Activated T-helper 9 cell treated with anti-CD3 and anti-CD28 coated beads, Interleukin-2, amount 50 U/mL, for 16 hours (primary cell): ENCODE measurements around the gene TBC1D1.

Source experiments
- DNase-seq: peaks from one replicate; pipeline ENCODE4 v3.0.0-alpha.2; 2020; ENCODE audit warnings: low read depth

The TBC1D1 gene

DNA sequence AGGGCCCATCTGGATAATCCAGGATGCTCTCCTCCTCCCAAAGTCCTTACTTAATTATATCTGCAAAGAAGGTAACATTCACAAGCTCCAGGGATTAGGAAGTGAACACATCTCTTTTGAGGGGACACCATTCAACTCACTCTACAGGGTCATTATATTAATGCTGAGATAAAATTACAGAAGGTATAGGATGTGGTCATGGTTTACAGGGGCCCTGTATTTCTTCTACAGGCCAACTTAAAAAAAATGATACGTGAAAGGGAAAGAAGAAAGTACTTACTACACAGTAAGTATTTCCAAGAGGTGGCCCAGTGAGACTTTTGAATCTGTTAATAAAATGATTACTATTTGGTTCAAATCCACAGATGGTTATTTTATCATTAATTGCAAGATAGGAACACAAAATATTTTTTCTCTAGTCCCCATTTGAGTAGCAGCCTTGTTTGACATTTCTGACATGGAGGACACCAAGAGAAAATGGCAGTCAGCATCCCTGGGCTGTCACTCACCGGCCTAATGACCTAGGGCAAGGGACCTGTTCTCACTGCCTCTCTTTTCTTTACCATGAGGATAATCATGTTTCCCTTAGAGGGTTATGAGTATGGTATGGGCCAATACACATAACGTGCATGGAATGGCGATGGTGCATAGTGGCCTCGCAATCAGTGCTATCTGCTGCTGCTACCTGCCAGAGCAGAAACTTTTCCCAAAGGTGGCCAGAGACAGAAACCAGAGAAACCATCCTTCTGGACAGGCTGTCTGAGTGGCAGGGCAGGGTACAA lies 209.8 kb downstream of the TBC1D1 start:
- no peak for DNase-seq

DNA sequence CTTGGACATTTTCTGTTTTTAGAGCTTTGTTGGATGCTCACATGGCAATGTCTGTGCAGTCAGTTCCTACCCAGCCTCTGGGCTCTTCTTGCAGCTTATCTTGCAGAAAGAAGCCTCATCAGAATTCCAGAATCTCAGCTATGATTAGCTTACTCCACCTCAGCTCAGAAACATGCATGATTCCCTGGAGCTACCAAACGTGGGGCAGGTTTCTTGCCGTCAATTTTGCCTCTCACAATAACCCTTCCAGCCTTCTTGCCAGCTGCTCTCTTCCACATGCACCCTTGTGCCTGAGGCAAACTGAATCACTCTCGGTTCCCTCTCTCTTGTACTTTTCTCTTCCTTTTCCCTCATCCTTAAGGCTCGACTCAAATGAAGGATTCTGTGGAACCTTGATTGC lies 210.7 kb downstream of the TBC1D1 start:
- DNase-seq, result no peak

DNA sequence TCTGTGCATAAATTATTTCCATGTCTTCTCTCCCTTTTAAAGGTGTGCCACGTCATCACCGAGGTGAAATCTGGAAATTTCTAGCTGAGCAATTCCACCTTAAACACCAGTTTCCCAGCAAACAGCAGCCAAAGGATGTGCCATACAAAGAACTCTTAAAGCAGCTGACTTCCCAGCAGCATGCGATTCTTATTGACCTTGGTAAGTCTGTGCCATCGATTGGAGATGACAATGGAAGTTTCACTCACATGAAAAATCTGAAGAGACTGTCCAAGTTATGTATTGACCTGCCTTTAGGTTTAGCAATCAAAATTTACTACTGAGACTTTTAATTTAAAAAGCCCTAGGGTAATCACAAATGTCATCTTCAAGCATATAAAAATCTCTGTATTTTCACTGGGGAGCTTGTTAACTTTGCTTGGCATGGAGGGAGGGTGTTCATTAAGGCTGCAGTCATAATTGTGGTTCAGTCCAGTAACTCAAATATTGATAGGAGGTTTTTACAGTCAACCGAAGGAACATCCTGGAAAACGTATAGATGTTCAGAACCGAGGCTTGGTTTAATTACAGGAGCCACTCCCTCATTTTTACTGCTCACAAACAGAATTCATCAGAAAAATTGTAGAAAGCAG lies 212.2 kb downstream of the TBC1D1 start:
- DNase-seq, result no peak

DNA sequence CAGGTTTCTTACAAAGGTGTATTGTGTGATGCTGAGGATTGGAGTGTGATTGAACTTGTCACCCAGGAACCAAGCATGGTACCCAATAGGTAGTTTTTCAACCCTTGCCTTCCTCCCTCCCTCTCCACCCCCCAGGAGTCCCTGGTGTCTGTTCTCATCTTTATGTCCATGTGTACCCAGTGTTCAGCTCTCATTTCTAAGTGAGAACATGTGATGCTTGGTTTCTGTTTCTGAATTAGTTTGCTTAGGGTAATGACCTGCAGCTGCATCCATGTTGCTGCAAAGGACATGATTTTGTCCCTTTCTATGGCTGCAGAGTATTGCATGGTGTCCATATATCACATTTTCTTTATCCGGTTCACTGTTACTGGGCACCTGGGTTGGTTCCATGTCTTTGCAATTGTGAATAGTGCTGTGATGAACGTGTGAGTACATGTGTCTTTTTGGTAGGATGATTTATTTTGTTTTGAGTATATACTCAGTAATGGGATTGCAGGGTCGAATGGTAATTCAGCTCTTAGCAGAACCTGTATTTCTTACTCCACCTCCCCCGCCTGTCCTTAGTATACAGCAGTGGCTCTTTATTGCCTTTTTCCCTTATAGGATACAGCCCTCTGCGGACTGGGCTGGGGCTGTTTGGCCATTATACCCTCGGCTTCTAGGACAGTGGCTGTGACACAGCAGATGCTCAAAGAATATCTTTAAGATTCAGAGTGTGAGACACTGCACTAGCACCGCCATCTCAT lies 214.8 kb downstream of the TBC1D1 start:
- no peak for DNase-seq

DNA sequence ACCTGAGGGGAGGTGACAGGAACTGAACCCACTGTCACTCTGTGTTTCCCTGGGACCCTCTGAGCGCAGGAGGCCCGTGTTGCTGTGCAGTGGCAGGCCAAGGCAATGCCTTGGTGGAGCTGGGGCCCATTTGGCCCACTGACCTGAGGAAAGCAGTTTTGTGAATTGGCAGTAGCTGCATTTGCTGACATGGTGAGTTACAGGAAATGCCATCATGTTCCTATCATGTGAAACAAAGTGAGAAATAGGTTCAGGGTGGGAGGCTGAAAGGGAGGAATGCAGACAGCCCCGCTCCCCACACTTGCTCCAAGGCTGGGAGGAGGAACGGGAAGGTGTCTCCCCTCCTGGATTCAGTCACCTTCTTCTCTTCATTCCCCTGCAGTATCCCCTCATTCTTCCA lies 215.4 kb downstream of the TBC1D1 start:
- no peak for DNase-seq

DNA sequence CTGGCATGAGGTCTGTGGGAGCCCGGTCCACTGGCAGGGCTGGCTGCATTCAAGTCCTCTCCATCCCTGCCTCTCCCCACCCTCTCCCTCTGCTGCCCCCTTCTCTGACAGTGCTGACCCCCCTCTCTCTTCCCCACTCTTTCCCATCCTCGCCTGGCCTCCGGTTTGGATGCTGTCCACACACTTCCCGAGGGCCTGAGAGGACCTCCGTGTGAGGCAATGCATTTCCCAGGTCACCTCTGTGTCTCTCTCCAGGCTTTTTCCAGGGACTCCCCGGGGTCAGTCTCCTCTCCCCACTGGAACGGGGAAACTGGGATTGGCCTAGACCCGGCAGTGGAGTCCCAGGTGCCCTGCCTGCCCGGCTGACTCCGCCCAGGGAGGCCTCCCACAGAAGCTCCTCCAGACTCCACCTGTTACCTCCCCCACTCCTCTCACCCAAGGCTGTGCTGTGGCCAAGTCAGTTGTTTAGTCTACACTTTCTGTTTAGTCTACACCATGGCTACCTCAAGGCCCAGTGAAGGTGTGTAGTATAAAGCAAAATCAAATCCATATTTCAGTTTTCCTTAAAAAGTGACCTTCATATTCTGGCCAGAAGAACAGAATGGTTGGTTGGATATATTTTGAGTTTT lies 216.1 kb downstream of the TBC1D1 start:
- no peak for DNase-seq

DNA sequence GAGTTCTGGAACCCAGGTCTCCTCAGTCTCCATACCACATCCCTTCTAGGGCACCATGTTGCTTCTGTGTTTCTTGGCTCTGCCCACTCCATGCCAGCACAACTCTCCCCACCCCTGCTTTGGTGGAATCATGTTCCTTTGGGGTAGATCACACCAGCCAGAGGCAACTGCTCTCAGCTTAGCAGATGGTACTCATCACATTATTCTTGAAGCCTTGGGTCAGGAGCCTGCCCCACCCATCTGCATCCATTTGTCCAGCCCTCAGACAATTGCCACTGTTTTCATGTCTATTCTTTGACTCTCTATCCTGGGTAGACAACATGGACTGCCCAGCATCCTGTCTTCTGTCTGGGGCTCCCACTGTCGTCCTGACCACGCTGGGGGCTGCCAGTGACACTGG lies 216.9 kb downstream of the TBC1D1 start:
- DNase-seq, result no peak

DNA sequence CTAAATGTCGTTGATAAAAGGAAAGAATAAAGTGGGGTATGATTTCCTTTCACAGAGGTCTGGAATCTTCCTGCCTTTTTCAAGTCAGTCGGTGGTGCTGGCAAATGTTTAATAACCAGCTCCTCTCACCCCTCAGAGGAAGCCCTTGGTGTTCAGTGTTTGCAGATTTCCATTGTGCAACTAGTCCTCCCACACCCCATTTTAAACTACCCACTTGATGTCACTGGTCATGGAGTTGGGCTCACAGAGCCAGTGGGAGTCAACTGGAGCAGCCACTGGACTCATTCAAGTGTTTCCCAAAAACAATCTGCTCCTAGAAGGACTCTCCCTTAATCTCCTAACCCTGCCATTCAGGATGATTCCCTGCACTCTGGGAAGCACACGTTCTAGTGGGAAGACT lies 218.5 kb downstream of the TBC1D1 start:
- DNase-seq, result no peak

DNA sequence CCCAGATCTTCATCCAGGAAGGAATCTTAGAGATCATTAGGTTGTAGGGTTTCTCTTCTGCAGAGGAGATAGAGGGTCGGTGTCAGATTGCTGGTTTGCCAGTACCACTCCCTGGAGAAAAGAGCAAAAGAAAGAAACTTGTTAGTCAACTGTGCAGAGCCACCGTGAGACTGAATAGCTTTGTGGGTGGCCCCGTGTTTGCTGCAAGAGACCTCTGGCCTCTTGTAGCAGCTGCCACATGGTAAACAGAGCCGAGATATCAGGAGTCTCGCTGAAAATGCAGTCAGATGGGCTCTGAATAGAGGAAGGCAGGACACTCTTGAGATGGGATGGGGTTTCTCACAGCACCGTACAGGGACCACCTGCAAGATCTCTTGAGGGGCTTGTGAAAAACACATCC lies 219.0 kb downstream of the TBC1D1 start:
- DNase-seq, result no peak

DNA sequence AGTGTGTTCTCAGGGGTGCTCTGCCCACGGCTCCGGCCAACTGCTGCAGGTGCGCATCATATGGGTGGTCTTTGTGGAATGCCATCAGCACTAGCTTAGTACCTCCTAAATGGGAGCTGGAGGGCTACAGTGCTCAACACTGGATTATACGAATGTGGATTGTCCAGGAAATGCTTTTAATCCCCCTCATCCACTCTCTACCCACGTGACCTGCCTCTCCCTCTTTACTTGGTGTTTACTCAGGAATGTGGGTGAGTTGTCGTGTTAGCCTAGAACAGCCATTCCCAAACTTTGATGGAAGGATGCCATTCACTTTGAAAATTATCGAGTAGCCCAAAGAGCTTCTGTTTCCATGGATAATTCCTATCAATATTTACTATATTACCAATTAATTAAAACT lies 220.1 kb downstream of the TBC1D1 start:
- DNase-seq, result no peak

DNA sequence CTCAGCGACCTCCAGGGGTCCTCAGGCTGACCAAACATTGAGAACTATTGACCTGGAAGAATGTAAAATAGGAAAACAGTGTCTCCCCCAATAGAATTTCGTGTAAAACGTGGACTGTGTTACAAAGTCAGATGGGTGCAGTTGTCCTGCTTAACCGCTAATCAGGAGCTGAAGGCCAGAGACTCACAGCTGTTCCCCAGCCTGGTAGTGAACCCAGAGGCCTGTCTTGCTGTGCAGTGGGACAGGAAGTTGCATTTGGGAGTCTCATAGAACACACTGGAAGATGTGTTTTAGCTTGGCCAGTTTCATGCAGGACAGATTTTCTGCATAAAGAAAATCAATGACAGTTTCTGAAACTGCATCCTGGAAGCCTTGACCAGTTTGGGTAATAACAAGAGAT lies 220.8 kb downstream of the TBC1D1 start:
- DNase-seq, result no peak

DNA sequence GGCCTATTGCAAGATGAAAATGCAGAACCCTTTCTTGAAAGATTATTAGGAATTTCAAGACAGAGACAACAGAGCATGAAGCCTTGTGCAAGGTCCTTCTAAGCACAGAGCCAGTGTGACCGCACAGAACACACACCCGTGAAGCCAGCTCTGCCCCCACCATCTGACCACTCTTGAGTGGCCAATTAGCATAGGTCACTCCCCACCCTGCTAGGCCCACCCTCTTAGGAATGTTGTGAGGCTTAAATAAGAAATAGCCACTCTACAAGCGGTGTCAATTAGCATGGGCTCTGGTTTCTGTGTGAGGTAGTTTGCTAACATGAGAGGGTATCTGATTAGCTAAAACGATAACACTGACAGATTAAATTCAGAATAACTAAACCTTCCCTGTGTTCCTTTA lies 222.2 kb downstream of the TBC1D1 start:
- no peak for DNase-seq

DNA sequence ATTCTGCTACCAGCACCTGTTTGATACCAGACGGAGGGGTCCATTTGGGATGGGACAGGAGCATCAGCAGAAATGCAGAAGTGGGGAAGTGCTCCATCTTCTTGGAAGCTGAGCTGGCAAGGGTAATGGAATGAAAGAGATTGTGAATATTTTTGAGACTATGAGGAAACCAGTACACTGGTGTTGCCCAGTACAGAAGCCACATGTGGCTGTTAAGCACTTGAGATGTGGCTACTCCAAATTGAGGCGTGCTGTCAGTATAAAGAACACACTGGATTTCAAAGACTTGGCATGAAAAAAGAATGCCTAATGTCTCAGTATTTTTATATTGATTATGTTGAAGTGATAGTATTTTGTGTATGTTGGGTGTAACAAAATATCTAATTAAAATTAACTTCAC lies 222.7 kb downstream of the TBC1D1 start:
- DNase-seq, result no peak

DNA sequence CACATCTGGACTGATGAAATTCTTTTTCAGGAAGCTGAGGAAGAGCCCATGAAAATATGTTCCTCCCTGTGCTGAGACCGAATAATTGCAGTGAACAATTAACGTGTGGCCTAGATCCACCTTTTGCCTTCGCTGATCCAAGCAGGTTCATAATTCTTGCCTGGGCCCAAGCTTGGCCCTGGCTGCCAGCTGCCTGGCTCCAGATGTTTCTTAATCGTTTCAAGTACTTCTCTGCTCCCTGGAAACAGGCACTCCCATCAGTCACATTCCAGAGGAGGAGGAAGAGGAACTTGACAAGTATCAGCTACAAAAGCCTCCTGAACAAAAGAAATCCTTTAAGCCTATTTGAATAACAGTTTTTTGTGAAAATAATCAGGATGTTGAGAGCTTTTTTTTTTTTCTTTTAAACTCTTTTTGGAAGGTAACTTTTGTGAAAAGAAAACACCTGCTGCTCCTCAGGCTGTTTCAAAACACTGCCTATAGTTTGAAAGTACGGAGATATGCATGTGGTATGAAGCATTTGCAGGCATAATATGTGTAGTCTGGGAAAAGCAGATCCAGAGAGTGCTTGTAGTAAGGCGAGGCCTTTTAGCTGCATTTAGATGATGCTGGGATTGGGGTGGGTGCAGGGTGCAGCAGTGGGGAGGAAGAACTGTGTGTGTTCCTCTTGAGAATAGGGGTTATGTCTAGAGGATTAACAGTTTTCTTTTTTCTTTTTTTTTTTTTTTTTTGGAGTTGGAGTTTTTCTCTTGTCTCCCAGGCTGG lies 223.7 kb downstream of the TBC1D1 start:
- DNase-seq, result no peak

DNA sequence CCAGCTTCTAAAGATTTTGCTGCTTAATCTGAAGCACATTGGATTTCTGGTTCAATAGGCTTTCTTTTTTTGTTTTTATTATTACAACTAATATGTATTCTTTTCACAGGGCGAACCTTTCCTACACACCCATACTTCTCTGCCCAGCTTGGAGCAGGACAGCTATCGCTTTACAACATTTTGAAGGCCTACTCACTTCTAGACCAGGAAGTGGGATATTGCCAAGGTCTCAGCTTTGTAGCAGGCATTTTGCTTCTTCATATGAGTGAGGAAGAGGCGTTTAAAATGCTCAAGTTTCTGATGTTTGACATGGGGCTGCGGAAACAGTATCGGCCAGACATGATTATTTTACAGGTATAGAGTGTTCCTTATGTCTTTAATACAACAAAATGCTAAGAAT lies 224.7 kb downstream of the TBC1D1 start:
- DNase-seq, result no peak

DNA sequence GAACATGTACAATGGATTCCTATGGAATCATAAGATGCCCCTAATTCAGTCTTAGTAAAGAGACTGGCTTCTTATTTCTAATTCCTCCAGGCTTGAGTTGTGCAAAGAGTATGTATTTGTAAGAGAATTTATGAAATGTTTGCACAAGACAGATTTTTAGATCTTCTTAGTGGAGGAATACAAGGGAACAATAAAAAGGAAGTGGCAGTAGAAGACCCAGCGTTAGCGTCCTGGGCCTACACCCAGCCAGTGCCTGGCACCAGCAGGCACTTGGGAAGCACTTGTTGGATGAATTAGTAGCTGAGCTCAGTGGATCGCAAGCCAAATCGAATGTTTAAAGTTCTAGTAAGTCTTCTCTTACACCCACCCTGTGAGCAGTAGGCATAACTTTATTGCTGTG lies 226.7 kb downstream of the TBC1D1 start:
- no peak for DNase-seq

DNA sequence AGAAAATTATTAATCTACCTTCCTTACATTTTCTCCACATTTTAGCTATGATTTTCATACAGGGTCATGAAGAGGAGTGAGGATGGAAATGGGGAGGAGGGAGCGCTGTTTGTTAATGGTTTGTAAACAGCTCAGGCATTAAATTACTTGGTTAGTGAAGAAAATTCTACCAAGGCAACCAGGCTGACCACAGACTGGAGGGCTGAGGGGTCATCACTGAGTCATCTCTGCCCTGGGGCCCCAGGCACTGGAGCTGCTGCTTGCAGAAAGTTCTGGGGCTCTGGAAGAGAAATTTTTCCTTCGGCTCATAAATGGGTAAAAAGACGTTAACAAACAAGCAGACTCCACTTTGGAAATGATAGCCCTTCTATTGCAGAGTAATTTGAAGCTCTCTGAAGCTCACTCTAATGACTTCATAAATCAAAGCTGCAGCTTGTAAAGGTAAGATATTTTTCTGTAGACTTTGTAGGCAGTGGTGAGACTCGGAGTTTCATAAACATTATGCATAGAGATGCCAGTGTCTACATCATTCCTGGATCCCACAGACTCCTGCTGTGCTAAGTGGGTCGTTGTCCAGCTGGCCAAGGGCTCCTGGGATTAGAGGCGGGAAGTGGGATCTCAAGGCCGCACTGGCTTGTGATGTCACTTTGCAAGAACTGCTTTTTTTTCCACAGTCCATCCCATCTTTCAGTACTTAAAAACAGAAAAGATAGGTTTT lies 228.9 kb downstream of the TBC1D1 start:
- no peak for DNase-seq

DNA sequence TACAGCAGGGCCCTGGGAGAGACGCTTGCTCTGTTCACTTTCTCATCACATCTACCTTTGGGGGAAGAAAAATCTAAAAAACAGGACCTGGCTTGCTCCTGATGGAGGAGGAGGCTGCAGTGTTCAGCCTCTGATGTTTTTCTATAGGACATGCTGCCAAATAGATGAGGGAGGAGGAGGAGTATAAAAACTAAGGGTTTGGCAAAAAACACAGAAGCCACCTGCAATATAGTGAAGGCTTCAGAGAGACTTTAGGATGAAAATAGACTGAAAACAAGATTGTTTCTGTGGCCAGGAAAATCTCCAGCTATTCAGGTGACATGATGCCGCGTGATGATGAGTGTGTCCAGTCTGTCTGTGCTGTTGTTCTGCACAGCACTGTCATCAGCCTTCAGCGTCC lies 229.9 kb downstream of the TBC1D1 start:
- DNase-seq, result no peak

DNA sequence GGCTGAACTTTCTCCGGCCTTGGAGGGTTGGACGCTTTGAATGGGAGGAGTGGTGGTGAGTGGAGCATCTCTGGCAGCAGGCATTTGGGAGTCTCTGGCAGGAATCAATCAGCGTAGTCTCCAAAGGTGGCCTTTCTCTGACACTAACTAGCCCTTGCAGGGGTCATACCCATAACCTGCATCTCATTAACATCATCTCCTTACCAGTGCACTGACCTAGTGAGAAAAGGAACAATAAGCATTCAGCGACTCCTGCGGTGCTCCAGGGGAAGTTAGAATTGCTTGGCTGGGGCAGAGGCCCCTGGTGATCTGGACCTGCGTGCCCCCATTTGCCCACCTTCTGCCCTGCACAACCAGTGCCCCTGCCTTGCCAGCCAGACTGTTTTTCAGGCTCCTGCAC lies 231.2 kb downstream of the TBC1D1 start:
- DNase-seq, result no peak

DNA sequence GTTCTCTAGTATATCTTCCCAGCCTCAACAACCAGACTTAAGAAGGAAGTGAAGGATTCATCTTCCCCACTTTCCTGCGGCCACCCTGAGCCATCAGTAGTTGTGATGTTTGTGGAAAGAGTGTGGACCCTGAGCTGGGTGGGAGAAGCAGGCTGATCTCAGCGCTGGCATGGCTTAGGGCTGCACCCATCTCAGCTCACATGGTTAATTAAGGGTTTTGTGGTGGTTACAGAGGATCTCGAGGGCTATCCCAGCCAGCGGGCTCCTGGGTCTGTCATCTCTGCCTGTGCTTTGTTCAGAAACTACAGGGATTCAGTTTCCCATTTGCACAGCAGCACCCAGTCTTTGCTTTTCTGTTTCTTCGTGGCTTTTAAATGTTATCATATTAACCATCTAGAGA lies 232.7 kb downstream of the TBC1D1 start:
- no peak for DNase-seq

DNA sequence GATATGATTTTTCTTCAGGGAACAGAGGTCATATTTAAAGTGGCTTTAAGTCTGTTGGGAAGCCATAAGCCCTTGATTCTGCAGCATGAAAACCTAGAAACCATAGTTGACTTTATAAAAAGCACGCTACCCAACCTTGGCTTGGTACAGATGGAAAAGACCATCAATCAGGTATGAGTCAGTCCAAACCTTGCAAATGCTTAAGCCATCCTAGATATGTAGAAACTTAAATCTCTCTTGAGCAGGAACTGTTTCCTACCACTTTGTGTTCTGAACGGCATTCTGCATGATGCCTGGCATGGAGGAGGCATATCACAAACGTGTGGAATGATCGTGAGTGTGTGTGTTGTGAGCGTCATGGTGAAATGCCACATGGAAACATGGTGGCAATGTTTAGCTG lies 234.1 kb downstream of the TBC1D1 start:
- DNase-seq, result no peak
